Choroid plexus epithelial cell (primary cell): ENCODE results near the gene FNTB.

ENCODE experiments used
- DNase-seq: peaks from one replicate; pipeline ENCODE4 v3.0.0-alpha.2; 2010; ENCODE audit warnings: low read depth
- H3K4me3 ChIP-seq: 2 replicates; pipeline ENCODE4 v1.5.1; 2011; ENCODE audit warnings: low read depth, mild to moderate bottlenecking, control low read depth, low read length, moderate library complexity
- TF ChIP-seq, protein P1 (sequence below): conservative IDR thresholded peaks from 2 replicates; pipeline ENCODE4 v1.5.1; 2011; ENCODE audit warnings: low read depth, mild to moderate bottlenecking, control low read depth, inconsistent platforms, low read length, moderate library complexity

The FNTB gene

DNA sequence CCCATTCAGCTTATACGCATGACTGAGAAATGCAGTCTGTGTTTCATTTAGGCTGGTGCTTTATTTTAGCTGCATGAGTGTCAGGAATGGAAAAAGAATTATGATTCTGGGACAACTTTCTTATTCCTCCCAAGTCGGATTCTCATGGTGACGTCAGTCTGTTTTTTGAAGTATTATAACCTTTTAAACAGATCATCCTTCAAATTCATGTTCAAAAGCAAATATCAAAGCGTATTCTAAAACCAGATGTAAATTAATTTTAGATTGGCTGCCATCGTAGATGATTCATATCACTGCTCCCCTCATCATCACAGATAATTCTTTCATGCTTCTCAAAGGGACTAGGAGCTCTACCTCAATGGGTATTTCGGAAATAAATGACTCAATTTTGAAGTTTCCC lies 15.0 kb downstream of the FNTB start:
- TF ChIP-seq, protein P1, sequence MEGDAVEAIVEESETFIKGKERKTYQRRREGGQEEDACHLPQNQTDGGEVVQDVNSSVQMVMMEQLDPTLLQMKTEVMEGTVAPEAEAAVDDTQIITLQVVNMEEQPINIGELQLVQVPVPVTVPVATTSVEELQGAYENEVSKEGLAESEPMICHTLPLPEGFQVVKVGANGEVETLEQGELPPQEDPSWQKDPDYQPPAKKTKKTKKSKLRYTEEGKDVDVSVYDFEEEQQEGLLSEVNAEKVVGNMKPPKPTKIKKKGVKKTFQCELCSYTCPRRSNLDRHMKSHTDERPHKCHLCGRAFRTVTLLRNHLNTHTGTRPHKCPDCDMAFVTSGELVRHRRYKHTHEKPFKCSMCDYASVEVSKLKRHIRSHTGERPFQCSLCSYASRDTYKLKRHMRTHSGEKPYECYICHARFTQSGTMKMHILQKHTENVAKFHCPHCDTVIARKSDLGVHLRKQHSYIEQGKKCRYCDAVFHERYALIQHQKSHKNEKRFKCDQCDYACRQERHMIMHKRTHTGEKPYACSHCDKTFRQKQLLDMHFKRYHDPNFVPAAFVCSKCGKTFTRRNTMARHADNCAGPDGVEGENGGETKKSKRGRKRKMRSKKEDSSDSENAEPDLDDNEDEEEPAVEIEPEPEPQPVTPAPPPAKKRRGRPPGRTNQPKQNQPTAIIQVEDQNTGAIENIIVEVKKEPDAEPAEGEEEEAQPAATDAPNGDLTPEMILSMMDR = no peak
- no peak overlapping the region for H3K4me3 ChIP-seq
- no peak for DNase-seq

DNA sequence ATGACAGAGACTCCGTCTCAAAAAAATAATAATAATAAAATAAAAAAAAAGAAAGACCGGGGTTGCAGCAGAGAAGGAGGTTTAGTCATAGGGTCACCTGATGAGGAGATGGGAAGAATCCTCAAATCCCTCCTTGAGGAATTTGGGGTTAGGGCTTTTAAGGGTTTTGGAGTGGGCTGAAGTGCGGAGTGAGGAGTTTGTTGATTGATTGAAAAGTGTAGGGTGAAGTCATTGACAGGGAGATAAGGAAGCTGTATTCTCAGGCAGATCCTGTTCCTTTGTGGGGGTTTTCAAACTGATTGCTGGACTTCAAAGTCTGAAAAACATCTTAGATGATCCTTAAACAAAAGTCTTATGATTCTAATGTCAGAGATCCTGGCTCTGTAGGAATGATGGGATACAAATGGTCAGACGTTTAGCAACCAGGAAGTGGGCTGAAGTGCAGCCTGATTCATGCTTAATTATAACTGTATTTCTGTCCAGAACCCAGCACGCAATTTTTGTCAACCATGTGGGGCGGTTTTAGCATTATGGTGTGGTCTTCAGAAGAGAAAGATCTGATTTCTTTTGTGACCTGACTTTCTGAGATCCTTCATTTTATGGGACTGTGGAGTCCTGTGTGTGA lies 16.0 kb downstream of the FNTB start:
- peak; percentile 33 for DNase-seq
- H3K4me3 ChIP-seq = no peak overlapping the region
- TF ChIP-seq, protein P1 = no peak

DNA sequence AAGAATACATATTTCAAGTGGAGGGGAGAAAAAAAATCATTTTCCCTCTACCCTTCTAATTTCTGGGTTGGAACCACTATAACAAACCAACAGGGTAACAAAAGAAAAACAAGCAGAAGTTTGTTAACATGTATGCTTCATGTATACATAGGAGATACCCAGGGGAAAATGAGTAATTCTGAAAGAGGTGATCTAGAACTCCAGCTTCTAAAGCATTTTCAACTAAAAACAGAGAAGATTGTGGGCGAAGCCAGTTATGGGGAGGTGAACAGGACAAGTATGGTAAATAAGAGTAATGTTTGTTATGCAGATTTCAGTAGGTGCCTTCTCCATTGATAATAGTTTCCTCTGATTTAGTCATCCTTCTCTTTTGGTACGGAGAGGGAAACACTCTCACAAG lies 16.7 kb downstream of the FNTB start:
- TF ChIP-seq, protein P1 = no peak
- DNase-seq = no peak

DNA sequence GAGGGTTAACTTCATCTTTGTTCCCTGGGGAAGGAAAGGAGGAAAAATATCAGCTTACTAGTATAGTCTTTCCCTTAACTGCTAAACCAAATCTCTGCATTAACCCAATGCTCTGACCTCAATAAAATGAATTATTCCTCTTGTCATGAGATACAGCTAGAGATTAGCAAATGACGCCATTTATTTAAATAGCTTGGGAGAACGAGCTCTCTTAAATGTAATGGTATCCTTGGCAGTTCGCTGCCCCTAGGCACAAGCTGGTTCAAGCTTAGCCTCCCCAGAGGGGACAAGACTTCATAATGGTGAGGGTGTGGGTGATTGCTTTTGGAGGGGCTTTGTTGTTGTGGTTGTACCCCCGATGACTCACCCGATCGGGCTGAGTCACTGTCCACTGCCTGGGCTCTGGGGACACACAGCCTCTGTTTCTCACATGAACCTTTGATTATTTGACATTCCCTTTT lies 19.6 kb downstream of the FNTB start:
- no peak for DNase-seq
- H3K4me3 ChIP-seq = no peak overlapping the region
- TF ChIP-seq, protein P1 = no peak

More for the DNA sequence above, 16.7 kb downstream of the FNTB start:
- H3K4me3 ChIP-seq = no peak overlapping the region

DNA sequence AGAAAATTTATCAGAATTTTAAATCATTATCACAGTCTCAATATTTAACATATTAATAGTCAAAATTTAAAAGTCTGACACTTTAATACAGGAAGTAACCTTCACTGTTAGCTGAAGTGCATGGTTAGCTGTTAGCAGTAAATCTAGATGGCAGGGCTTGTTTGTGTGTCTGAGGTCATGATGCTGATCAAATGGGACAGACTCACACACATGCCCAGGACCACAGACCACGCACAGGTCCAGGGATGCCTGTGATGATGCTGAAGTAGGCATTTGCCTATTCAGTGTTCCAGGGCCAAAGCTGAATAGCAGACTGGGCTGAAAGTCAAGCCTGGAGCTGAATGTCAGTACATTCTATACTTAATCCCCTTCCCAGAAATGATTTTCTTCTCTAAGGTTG lies 20.5 kb downstream of the FNTB start:
- no peak overlapping the region for H3K4me3 ChIP-seq
- TF ChIP-seq, protein P1 = no peak
- no peak for DNase-seq

DNA sequence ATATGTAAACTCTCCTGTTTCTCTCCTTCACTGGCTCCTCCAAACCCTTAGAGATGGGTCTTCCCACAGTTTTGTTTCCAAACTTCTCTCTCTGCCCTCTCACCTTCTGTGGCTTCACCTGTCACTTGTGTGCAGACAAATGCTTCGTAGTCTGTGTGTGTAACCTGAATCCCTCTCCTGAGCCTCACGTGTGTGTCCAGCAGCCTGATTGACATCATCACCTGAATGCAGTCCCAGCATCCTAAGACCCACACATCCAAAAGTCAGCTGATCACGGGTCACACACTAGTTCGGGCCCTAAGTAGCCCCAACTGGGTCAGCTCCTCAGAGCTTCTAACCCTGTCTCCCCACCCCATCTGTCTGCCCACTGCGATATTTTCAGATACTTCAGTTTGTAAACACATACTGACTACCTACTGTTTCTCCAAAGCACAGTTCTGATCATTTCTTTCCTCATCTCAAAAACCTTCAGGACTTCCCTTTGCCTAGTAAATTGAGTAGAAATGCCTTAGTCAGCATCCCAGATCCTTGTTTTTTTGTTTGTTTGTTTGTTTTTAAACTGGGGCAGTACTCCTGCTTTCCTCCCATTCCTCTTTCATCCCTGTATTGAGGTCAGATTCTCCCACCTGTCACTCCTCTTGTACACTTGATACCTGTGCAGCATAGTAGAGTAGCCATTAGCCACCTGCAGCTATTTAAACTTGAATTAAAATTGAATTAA lies 23.7 kb downstream of the FNTB start:
- DNase-seq = no peak
- TF ChIP-seq, protein P1 = no peak
- no peak overlapping the region for H3K4me3 ChIP-seq

DNA sequence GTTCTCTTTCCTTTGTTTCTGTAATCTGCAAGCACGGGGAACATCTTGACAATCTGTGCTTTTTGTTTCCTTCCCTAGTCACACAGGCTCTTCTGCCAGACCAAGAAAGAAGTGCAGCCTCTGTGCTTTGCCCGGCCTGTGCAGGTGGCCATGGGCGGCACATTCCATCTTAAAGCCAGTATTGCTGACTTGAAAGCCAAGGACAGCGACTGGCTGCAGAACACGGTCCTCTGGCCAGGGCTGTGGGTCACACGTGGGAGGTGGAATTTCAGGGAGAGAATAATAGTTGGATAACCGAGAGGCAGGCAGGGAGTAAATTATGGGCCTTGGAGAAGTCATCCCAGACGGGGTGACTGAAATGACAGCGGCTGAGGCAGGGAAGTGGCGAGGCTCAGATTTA lies 24.8 kb downstream of the FNTB start:
- DNase-seq = no peak
- TF ChIP-seq, protein P1 = no peak
- H3K4me3 ChIP-seq = no peak overlapping the region
